Testis (tissue), 2 donors: Measurements from ENCODE around the gene VSTM5.

Experiments
- CTCF ChIP-seq, 3 experiments: fragments of 450-650 bp in 2 of 3; fragments of 200-600 bp in 1 of 3; sonication (generic) in 1 of 3; IDR thresholded peaks; one replicate each; pipeline ENCODE4 v1.5.1; 2016 to 2019; ENCODE audit warnings: antibody characterized with exemption in 3 of 3, mild to moderate bottlenecking in 2 of 3, moderate library complexity in 1 of 3
- POLR2A ChIP-seq: fragments of 450-650 bp; IDR thresholded peaks from one replicate; pipeline ENCODE4 v1.6.1; 2017; ENCODE audit warnings: antibody characterized with exemption, mild to moderate bottlenecking, moderate library complexity

- TF ChIP-seq CTCF (IDR thresholded peaks at IDR 0.05) (no peak), POLR2A (no peak)
Observed at GRCh38 chr11:93783362-93783761, 67.1 kb downstream of the VSTM5 start.
